COLO668 (cell line): ENCODE measurements around the gene IGFL4.

Experiments
- DNase-seq: peaks from one replicate; lab custom pipeline; 2025; ENCODE audit not compliant: unreplicated experiment; lab: John Stamatoyannopoulos, UW

The IGFL4 gene

DNA sequence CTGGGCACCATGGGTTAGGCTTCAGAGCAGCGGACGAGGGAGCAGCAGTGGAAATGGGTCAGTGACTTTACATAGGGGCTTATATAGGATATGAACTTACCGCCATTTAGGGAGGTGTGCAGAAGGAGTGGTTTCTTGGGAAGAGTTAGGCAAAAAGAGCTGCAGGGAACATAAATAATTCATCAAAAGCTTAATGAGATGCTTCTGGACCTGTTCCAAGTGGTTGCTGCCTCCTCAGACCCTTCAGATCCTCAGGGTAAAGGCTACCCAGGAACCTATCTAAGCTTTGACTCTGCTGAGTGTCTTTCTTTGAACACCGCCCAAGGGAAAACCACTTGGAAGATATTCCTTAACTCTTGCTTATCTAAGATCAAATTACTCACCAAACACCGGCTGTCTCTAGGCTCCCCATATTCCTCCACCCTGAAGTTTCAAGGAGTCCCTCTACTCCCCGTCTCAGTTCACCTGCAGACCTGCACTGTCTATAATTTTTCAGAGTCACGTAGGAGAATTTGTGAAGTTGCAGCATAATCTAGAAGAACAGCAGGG is at the start of gene IGFL4:
TSS of gene IGFL4 (minus strand) at position 51 of the 549 bp plus-strand sequence. CDS start at position 11, 40 bp downstream.
- peak; percentile 26 for DNase-seq

- DNase-seq = no peak
These were observed 49.6 kb upstream of the IGFL4 start for GRCh38 chr19:46090444-46090843.

DNA sequence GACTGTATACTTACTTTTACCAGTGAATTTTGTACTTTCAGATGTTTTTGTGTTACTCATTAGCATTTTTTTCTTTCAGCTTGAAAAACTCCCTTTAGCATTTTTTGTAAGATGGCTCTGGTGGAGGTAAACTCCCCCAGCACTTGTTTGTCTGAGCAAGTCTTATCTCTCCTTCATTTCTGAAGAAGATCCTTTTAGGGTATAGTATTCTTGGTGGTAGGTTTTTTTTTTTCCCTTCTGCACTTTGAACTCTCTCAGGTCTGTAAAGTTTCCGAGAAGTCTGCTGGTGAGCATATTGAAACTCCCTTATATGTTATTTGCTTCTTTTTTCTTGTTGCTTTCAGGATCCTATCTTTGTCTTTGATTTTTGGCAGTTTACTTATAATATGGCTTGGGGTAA is 48.6 kb upstream of the IGFL4 start:
- no peak for DNase-seq

GRCh38 chr19:46088101-46088500 is 47.3 kb upstream of the IGFL4 start:
- no peak for DNase-seq

GRCh38 chr19:46085888-46086287 is 45.1 kb upstream of the IGFL4 start:
- DNase-seq = no peak

DNA sequence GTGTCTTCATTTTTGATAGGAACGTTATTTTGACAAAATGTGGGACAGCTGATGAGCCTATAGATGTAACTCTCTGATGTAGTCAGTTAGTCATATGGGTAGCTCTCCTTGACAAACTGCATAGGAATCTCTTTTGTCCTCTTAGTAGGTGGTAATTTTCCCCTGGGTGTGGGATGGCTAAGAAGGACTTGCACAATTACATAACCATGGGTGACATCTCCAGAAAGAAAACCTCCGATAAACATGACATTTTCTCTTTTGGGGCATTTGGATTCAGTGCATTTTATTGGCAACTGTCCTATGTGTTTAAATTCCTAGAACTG is 41.9 kb upstream of the IGFL4 start:
- no peak for DNase-seq

GRCh38 chr19:46081928-46082727 is 41.3 kb upstream of the IGFL4 start:
- peak; percentile 8 for DNase-seq

GRCh38 chr19:46080561-46080960 is 39.8 kb upstream of the IGFL4 start:
- DNase-seq = no peak

DNA sequence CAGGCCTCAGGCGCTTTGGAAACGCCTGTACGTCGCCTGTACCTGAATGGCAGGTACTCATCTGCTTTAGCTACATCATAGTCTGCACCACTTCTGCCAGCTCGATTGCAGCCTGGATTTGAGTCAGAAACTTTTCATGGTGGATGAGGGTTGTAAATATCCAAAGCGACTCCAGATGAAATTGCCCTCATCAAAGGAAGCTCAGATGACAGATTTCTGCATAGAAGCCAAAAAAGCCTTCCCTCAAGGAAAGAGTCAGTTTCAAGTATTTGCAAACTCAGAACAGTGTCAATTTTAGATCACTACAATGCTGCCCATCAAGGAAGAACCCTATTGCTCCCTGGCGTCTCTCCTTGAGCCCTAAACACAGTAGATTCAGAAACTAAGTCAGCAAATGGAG is 38.8 kb upstream of the IGFL4 start:
- DNase-seq = no peak

DNA sequence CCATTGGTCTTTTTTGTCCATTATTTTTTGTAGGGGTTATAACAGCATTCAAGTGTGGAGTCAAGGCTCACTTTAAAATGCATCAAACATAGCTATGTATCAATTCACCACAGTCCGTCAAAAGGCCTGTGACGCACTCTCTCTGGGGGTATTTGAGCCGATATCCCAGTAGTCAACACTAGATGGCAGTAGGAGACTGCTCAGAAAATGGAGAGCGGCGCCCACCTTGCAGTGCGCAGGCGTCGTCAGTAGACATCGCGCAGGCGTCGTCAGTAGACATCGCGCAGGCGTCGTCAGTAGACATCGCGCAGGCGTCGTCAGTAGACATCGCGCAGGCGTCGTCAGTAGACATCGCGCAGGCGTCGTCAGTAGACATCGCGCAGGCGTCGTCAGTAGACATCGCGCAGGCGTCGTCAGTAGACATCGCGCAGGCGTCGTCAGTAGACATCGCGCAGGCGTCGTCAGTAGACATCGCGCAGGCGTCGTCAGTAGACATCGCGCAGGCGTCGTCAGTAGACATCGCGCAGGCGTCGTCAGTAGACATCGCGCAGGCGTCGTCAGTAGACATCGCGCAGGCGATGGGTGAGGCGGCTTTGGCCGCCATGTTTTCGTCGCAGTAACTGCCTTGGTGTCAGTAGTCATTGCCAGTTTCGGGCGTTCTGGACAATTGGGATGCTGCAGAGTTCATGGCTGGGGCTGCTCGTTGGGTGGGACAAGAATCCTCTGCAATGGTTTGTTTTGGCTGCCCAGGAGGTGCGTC is 38.0 kb upstream of the IGFL4 start:
- DNase-seq = peak; percentile 22

GRCh38 chr19:46077815-46078167 is 37.0 kb upstream of the IGFL4 start:
- no peak for DNase-seq

DNA sequence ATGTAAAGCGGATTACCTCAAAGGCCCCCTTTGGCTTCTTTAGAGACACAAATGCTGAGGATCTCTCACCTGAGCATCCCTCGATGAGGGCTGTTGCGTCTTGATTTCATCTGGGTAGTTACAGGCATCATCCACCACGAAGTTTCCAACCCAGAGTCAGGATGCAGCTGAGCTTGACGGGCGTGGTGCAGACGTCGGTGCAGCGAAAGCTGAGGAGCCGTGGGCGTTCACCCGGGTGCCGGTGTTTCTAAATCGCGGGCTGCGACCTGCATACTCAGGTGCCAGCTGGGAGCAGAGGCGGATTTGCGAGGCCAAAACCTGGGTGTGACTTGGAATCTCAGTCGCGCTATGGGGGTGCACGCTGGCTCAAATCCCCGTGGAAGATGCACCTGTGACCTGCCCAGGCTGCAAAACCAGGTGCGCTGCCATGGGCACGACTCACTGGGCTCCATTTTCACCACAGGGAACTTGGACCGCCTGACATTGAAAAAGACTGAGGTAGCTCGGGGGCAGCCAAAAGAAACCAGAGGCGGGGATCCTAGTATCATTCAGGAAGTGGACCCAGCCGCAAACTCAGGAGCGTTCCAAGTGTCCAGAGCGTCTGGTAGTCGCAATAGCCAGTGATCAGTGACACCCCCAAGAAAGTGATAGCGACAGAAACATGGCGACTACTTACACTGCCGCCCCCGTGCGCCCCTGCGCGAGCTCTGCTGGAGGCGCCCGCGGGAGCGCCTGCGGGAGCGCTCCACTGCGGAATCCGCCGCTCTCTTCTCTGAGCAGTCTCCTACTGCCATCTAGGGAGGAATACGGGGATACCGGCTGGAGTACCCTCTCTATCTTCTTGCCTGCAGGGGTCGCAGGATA is 36.4 kb upstream of the IGFL4 start:
- DNase-seq = peak; percentile 91

DNA sequence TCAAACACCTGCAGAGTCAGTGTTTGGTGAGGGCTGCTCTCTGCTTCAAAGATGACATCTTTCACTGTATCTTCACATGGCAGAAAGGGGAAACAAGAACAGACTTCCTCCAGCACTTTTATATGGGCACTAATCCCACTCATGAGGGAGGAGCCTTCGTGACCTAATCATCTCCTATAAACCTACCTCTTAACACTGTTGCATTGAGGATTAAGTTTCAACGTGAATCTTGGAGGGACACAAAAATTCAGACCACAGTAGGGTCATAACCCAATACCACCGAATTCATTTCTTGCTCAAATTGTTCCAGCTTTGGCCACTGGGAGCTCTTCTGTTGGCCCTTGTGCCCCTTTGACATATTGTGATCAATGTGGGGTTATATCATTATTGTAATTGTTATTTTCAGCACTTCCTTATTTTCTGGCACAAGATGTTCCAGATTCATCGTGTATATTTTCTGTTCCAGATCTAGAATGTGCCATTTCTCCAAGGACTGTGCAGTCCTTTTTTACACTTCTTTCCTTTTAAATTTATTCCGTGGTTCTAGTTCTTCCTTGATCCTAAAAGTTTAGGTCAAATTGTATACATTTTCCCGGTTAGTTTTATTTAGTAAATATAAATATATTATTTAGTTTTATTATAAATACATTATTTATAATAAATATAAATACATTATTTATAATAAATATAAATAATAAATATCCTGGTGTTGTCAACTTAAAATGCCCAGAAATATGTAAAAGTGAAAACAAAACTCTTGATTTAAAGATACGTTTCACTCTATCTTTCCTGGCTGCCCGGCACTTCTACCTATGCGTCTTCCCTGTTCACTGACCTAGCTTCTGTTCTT is 35.5 kb upstream of the IGFL4 start:
- no peak for DNase-seq

DNA sequence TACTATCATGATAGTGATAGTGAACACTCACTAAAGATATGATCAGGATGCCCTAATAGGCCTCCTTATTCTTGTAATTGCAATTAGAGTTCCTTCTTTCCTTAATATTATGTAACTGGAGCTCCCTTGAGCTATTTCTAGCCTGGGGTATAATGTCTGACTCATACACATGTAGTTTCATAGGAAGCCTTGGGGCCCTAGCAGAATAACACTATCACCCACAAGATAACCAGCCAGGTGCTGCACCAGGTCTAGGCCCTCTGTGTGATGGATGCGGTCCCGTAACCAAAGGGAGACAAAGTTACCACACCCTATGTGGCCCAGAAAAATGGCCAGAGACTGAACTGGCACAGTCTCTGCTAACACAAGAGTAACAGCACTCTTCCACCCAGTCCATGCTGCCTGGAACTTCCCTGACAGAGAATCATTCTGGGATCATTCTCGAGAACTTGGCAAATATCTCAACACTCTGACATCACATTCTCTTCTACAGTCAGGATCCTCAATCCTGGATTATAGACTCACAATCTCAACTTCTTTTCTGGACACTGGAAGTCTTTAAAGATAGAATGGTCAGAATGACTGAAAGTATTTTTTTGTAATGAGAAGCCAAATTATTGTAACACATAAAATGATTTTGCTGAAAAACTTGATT is 32.6 kb upstream of the IGFL4 start:
- DNase-seq = no peak

GRCh38 chr19:46069806-46070341 is 29.1 kb upstream of the IGFL4 start:
- no peak for DNase-seq

GRCh38 chr19:46068345-46069258 is 27.8 kb upstream of the IGFL4 start:
- DNase-seq = no peak

- no peak for DNase-seq
These were observed 26.9 kb upstream of the IGFL4 start for GRCh38 chr19:46067691-46068090.

DNA sequence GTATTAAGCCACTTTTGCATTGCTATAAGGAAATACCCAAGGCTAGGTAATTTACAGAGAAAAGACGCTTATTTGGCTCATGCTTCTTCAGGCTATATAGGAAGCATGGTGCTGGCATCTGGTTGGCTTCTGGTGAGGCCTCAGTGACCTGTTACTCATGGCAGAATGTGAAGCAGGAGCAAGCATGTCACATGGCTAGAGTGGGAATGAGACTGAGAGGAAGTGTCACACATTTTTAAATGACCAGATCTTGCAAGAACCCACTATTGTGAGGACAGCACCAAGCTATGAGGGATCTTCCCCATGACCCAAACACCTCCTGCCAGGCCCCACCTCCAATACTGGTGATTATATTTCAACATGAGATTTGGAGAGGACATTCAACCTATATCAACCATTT is 25.7 kb upstream of the IGFL4 start:
- no peak for DNase-seq
